Measurements from ENCODE around the gene ADAM12.

DNA sequence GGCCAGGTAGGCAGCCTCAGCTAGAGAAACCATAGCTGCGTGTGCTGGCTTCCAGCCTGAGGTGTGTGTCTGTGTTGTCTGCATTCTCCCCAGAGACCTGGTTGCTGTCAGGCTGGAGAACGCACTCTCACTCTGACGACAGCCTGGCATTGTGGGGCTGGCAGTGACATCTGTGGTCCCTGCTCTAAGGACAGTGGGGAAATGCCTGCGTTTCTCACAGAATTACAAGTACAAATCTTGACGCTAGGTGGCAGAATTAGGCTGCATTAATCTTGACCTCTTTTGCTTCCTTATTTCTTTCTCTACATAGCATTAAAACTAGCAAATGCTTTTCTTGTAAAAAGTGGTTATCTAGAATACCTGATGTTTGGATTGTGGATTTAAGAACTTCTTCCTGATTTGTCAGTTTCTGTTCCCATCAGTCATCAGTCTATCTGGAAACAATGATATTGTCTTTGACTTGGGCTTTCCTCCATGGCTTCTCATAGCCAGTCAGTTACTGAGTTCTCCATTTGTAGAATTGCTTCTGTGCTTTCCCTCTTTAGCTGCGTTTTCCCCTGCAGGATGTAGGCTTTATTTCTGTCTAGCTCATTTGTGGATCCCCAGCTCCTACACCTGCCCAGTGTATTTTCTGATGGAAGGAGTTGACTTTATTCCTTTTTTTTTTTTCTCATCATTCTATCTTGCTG is 405.9 kb downstream of the ADAM12 start:
- TF ChIP-seq FOXM1 (IDR thresholded peaks at IDR 0.05; ENCODE audit: borderline replicate concordance), result no peak
- no peak for TF ChIP-seq FOXK2 (IDR thresholded peaks at IDR 0.05)
- no peak for TF ChIP-seq ZNF384 (IDR thresholded peaks at IDR 0.05)
- no peak for TF ChIP-seq ARNT (IDR thresholded peaks at IDR 0.05)
- no peak for TF ChIP-seq BHLHE40 (IDR thresholded peaks at IDR 0.05; ENCODE audit: borderline replicate concordance)
- no peak for TF ChIP-seq TARDBP (IDR thresholded peaks at IDR 0.05)
- no peak for TF ChIP-seq SUZ12 (IDR thresholded peaks at IDR 0.05)
- TF ChIP-seq FOXA1 (IDR thresholded peaks at IDR 0.05), result no peak
- no peak for TF ChIP-seq NFRKB (IDR thresholded peaks at IDR 0.05)
